Panc1 (cell line): ENCODE data around the gene FTO. TPM values are rescaled to one million over a fixed set of nuclear protein-coding genes. Genes with fewer than 3 reads are reported as not detected.

Experiments
- ATAC-seq: fragments of 200-7000 bp; cut with Tn5 transposase; 2 replicates; pipeline ENCODE4 v1.9.1; 2020; ENCODE audit warnings: mild to moderate bottlenecking, moderate library complexity
- BruUV-seq: library from RNA; stranded (reverse); fragments of 400-500 nt; replicated peaks from 2 replicates; lab custom pipeline; 2021; lab: Mats Ljungman, UMichigan
- CTCF ChIA-PET: fragments of 300-600 bp; sonication (Branson Sonifier 250); formaldehyde crosslinking; loops from one replicate; lab custom pipeline; 2022; ENCODE audit warnings: antibody characterized with exemption; lab: Charles Lee
- POLR2A ChIA-PET: fragments of 300-600 bp; sonication (Branson Sonifier 250); formaldehyde crosslinking; loops from one replicate; lab custom pipeline; 2022; ENCODE audit warnings: antibody characterized with exemption; lab: Charles Lee
- DNase-seq: peaks from one replicate; pipeline ENCODE4 v3.0.0-alpha.2; 2010; ENCODE audit warnings: low read depth, low spot score
- H3K27ac ChIP-seq: 2 replicates; pipeline ENCODE4 v1.5.1; 2011; ENCODE audit warnings: mild to moderate bottlenecking, low read length, inconsistent platforms
- H3K27me3 ChIP-seq: fragments of 200-500 bp; sonication (Bioruptor generic); 2 replicates; pipeline ENCODE4 v1.6.0; 2014; ENCODE audit warnings: low read length, inconsistent platforms; ENCODE audit not compliant: control insufficient read depth, insufficient read depth
- H3K36me3 ChIP-seq: fragments of 200-500 bp; sonication (Bioruptor generic); 2 replicates; pipeline ENCODE4 v1.5.1; 2014; ENCODE audit warnings: inconsistent platforms, mild to moderate bottlenecking, low read length, moderate library complexity; ENCODE audit not compliant: control insufficient read depth, insufficient read depth
- H3K4me1 ChIP-seq: 2 replicates; pipeline ENCODE4 v1.5.1; 2011; ENCODE audit warnings: inconsistent platforms, mild to moderate bottlenecking, low read length, moderate library complexity; ENCODE audit not compliant: control insufficient read depth, insufficient read depth
- H3K4me3 ChIP-seq, 2 experiments: 2 replicates each; pipeline ENCODE4 v1.5.1; 2011 to 2012; ENCODE audit warnings: low read depth in 2 of 2, low read length in 2 of 2, mild to moderate bottlenecking in 2 of 2, inconsistent platforms in 1 of 2, moderate library complexity in 1 of 2
- H3K9me3 ChIP-seq: fragments of 200-500 bp; sonication (Bioruptor generic); 2 replicates; pipeline ENCODE4 v1.5.1; 2014; ENCODE audit warnings: low read depth, mild to moderate bottlenecking, inconsistent platforms, low read length, moderate library complexity; ENCODE audit not compliant: control insufficient read depth, insufficient read depth
- CTCF ChIP-seq: fragments of 450-650 bp; IDR thresholded peaks from 2 replicates; pipeline ENCODE4 v1.5.1; 2017; ENCODE audit warnings: mild to moderate bottlenecking
- POLR2AphosphoS5 ChIP-seq: IDR thresholded peaks from 2 replicates; pipeline ENCODE4 v1.6.1; 2012; ENCODE audit warnings: mild to moderate bottlenecking, low read depth, low read length, moderate library complexity
- REST ChIP-seq, 2 experiments: IDR thresholded peaks; 2 replicates each; pipeline ENCODE4 v1.6.1; 2011 to 2012; ENCODE audit warnings: low read depth in 2 of 2, control low read depth in 1 of 2, low read length in 1 of 2, mild to moderate bottlenecking in 1 of 2, moderate library complexity in 1 of 2; ENCODE audit not compliant: insufficient read depth in 1 of 2
- SIN3A ChIP-seq: IDR thresholded peaks from 2 replicates; pipeline ENCODE4 v1.6.1; 2012; ENCODE audit warnings: low read depth, mild to moderate bottlenecking, low read length, moderate library complexity, borderline replicate concordance; ENCODE audit not compliant: insufficient read depth
- TCF7L2 ChIP-seq: IDR thresholded peaks from 2 replicates; pipeline ENCODE4 v1.6.1; 2011; ENCODE audit warnings: mild to moderate bottlenecking, low read depth, low read length, inconsistent platforms
- in situ Hi-C: cut with HindIII; loops from 2 replicates; pipeline ENCODE4 v1.10.0; 2016; ENCODE audit warnings: low sequenced_read_pairs, low pct_unique_long_range_greater_than_20kb
- intact Hi-C: fragments of 100-400 bp; cut with micrococcal nuclease; formaldehyde crosslinking; loops from one replicate; pipeline ENCODE4 v1.10.0; 2022; ENCODE audit not compliant: unreplicated experiment
- total RNA-seq: library from RNA; stranded (reverse); gene quantifications from one replicate; pipeline ENCODE4 v1.2.1, GENCODE V29; 2021; ENCODE audit not compliant: unreplicated experiment

FTO gene
- total RNA-seq, 1 experiment from 2014 or later: 38.2 TPM

GRCh38 chr16:53678155-53678554 lies 25.8 kb upstream of the FTO start:
- intact Hi-C loops (no loop called here), in situ Hi-C loops (no loop called here)
- ChIA-PET CTCF (no interaction called here), POLR2A (interaction anchor here (0.6 kb wide), 1 partner anchor 66 kb away, joined by 4 read pairs; no protein-coding TSS in a partner anchor)
- Histone ChIP-seq H3K27me3 (no peaks in the 10 kb centered on the region), H3K4me1 (no peaks in the 10 kb centered on the region), H3K36me3 (no peaks in the 10 kb centered on the region; the same call in 1 of the 2 replicates), H3K9me3 (no peaks in the 10 kb centered on the region), H3K27ac (no peak overlapping the region), H3K4me3 (no peak overlapping the region)
- TF ChIP-seq CTCF: no peak
- no peak for TF ChIP-seq TCF7L2
- TF ChIP-seq SIN3A: no peak
- no peak for TF ChIP-seq REST (IDR thresholded peaks at IDR 0.05; ENCODE audit: insufficient read depth in 1 of 2, low read depth in 2 of 2, low read length in 1 of 2)
- TF ChIP-seq POLR2AphosphoS5: no peak
- BruUV-seq: no TSS peak
- DNase-seq (no peak), ATAC-seq (no peak)

- in situ Hi-C loops: no loop called here
- H3K4me3 ChIP-seq: no peak overlapping the region
- no TSS peak for BruUV-seq
- intact Hi-C loops: no loop called here
- H3K9me3 ChIP-seq: no peaks in the 10 kb centered on the region
- no peak for ATAC-seq
- H3K36me3 ChIP-seq: no peaks in the 10 kb centered on the region; the same call in 1 of the 2 replicates
- no peak overlapping the region for H3K27ac ChIP-seq
- TF ChIP-seq TCF7L2 (no peak), POLR2AphosphoS5 (no peak), CTCF (no peak), SIN3A (no peak)
- no peak for DNase-seq
- CTCF ChIA-PET: no interaction called here
- POLR2A ChIA-PET: interaction anchor here (0.6 kb wide), 1 partner anchor 65 kb away, joined by 4 read pairs; no protein-coding TSS in a partner anchor
- no peaks in the 10 kb centered on the region for H3K27me3 ChIP-seq
- H3K4me1 ChIP-seq: no peaks in the 10 kb centered on the region
Measured at GRCh38 chr16:53678756-53679343, 25.1 kb upstream of the FTO start.
